GM08714 (cell line): ENCODE measurements around the gene TELO2.

ENCODE experiments used
- H3K4me3 ChIP-seq: fragments of 200-500 bp; sonication (Bioruptor generic); 2 replicates; pipeline ENCODE4 v1.5.1; 2014; ENCODE audit warnings: mild to moderate bottlenecking, low read length, inconsistent platforms
- ZNF274 ChIP-seq: IDR thresholded peaks from 2 replicates; pipeline ENCODE4 v1.6.1; 2012; ENCODE audit warnings: mild to moderate bottlenecking, low read depth, low read length

TELO2 gene

GRCh38 chr16:1534021-1535020, 41.2 kb downstream of the TELO2 start:
- TF ChIP-seq ZNF274: no peak
- peak overlapping the region; percentile 39; the same call in 1 of the 2 replicates for H3K4me3 ChIP-seq

- H3K4me3 ChIP-seq: no peak overlapping the region; the same call in 1 of the 2 replicates
- no peak for TF ChIP-seq ZNF274
These were observed 42.5 kb downstream of the TELO2 start for GRCh38 chr16:1535391-1536291.

- TF ChIP-seq ZNF274: no peak
- no peak overlapping the region for H3K4me3 ChIP-seq
These were observed 43.4 kb downstream of the TELO2 start for GRCh38 chr16:1536601-1537000.

- no peak overlapping the region for H3K4me3 ChIP-seq
- no peak for TF ChIP-seq ZNF274
These were observed 44.0 kb downstream of the TELO2 start for GRCh38 chr16:1537138-1537577.

GRCh38 chr16:1537763-1538289, 44.7 kb downstream of the TELO2 start:
- H3K4me3 ChIP-seq: no peak overlapping the region
- no peak for TF ChIP-seq ZNF274

- TF ChIP-seq ZNF274: no peak
- no peak overlapping the region for H3K4me3 ChIP-seq
These were observed 45.8 kb downstream of the TELO2 start for GRCh38 chr16:1538804-1539520.

GRCh38 chr16:1539720-1540555, 46.8 kb downstream of the TELO2 start:
- no peak for TF ChIP-seq ZNF274

GRCh38 chr16:1540556-1540855, 47.3 kb downstream of the TELO2 start:
- no peak overlapping the region for H3K4me3 ChIP-seq
- TF ChIP-seq ZNF274: no peak

More at GRCh38 chr16:1539720-1540555, 46.8 kb downstream of the TELO2 start:
- H3K4me3 ChIP-seq: no peak overlapping the region

- no peak for TF ChIP-seq ZNF274
- no peak overlapping the region for H3K4me3 ChIP-seq
These were observed 48.4 kb downstream of the TELO2 start for GRCh38 chr16:1541293-1542165.

- TF ChIP-seq ZNF274: no peak
- no peak overlapping the region for H3K4me3 ChIP-seq
These were observed 49.0 kb downstream of the TELO2 start for GRCh38 chr16:1542166-1542500.

GRCh38 chr16:1542533-1542932, 49.4 kb downstream of the TELO2 start:
- TF ChIP-seq ZNF274: no peak
- H3K4me3 ChIP-seq: no peak overlapping the region

GRCh38 chr16:1543085-1543896, 50.1 kb downstream of the TELO2 start:
- no peak overlapping the region for H3K4me3 ChIP-seq
- no peak for TF ChIP-seq ZNF274
